Measurements from ENCODE around the gene TIMM10.
A peak's percentile ranks its signal among the peaks of the same experiment; 100 is the strongest.

Gene TIMM10

DNA sequence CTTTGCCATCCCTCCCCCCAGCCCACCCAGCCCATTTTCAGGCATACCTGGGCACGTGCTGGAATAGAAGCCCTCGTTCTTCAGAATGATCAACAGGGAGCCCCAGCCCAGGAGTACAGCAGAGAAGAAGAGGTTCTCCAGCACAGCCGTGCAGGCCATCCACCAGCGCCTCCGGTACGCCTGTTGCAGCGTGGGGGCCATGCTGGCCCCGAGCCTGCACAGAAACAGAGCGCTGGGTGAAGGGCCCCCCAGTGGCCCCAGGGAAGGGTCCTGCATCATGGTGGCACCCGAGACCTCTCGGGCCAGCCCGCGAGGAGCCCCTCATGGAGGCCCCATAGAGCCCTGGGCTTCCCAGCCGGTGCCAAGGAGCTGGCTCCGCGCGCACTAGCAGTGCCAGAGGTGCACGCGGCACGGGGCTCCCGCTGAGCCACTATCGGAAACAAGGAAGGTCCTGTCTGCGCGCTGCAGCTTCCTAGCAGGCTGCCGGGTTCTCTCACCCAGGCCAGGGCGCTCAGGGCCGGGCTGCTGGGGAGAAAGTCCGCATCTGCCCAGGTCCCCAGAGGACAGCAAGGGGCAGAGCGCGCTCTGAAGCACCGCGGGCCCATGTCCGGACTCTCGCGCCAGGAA lies 16.5 kb downstream of the TIMM10 start:
- H3K4me1 ChIP-seq (ENCODE audit: control insufficient read depth, low read length) = peaks cover 47% of the 10 kb centered on the region
- peaks cover 6% of the 10 kb centered on the region; the same call in 1 of the 2 replicates for H3F3A ChIP-seq (ENCODE audit: control insufficient read depth, insufficient read depth)
- H3K79me2 ChIP-seq (ENCODE audit: control insufficient read depth, low read length) = peaks cover 40% of the 10 kb centered on the region
- H4K20me1 ChIP-seq (ENCODE audit: control insufficient read depth, insufficient read depth, low read depth, low read length) = no peaks in the 10 kb centered on the region
- no peaks in the 10 kb centered on the region for H3K27me3 ChIP-seq (ENCODE audit: control insufficient read depth, low read length)
- no peaks in the 10 kb centered on the region for H3K9me3 ChIP-seq (ENCODE audit: control insufficient read depth, insufficient read depth, low read length)
- no peaks in the 10 kb centered on the region for H3K9me2 ChIP-seq (replicated peaks; ENCODE audit: control insufficient read depth, low read length)
- H3K4me2 ChIP-seq (ENCODE audit: low read length) = peak overlapping the region; percentile 73
- peak overlapping the region; percentile 79 for H3K4me3 ChIP-seq (ENCODE audit: low read length)
- peak overlapping the region; percentile 68 for H3K27ac ChIP-seq (ENCODE audit: low read depth, low read length)
- no peak for TF ChIP-seq EZH2phosphoT487 (IDR thresholded peaks at IDR 0.05; ENCODE audit: borderline replicate concordance, low read length)
- TF ChIP-seq, protein P1, sequence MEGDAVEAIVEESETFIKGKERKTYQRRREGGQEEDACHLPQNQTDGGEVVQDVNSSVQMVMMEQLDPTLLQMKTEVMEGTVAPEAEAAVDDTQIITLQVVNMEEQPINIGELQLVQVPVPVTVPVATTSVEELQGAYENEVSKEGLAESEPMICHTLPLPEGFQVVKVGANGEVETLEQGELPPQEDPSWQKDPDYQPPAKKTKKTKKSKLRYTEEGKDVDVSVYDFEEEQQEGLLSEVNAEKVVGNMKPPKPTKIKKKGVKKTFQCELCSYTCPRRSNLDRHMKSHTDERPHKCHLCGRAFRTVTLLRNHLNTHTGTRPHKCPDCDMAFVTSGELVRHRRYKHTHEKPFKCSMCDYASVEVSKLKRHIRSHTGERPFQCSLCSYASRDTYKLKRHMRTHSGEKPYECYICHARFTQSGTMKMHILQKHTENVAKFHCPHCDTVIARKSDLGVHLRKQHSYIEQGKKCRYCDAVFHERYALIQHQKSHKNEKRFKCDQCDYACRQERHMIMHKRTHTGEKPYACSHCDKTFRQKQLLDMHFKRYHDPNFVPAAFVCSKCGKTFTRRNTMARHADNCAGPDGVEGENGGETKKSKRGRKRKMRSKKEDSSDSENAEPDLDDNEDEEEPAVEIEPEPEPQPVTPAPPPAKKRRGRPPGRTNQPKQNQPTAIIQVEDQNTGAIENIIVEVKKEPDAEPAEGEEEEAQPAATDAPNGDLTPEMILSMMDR (IDR thresholded peaks at IDR 0.05; ENCODE audit: low read depth, low read length, poor library complexity, severe bottlenecking) = no peak
- peaks cover 14% of the 10 kb centered on the region for H3K36me3 ChIP-seq (ENCODE audit: control insufficient read depth, low read length)

DNA sequence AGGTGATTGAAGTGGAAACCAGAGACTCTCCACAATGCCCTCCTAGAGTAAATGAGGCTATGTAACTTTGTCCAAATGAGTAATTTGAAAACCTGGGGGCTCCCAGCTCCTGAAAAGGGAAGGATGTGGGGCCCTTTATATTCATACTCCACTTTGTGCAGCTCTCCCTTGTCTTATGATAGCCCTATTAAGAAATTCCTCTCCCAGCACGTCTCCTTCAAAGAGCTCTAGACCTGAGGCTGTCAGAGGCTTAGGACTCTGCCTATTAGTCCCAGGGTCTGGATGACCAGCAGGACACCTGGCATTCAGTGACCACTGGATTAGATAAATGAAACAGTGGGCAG lies 17.1 kb downstream of the TIMM10 start:
- H3K79me2 ChIP-seq (ENCODE audit: control insufficient read depth, low read length) = peaks cover 42% of the 10 kb centered on the region

GRCh38 chr11:57512646-57513451 lies 17.7 kb downstream of the TIMM10 start:
- peaks cover 6% of the 10 kb centered on the region; the same call in 1 of the 2 replicates for H3F3A ChIP-seq (ENCODE audit: control insufficient read depth, insufficient read depth)
- H3K79me2 ChIP-seq (ENCODE audit: control insufficient read depth, low read length) = peaks cover 45% of the 10 kb centered on the region
- no peak for TF ChIP-seq EZH2phosphoT487 (IDR thresholded peaks at IDR 0.05; ENCODE audit: borderline replicate concordance, low read length)
- TF ChIP-seq, protein P1 (IDR thresholded peaks at IDR 0.05; ENCODE audit: low read depth, low read length, poor library complexity, severe bottlenecking) = no peak
- H3K36me3 ChIP-seq (ENCODE audit: control insufficient read depth, low read length) = peaks cover 14% of the 10 kb centered on the region
- no peaks in the 10 kb centered on the region for H3K9me3 ChIP-seq (ENCODE audit: control insufficient read depth, insufficient read depth, low read length)
- H3K4me3 ChIP-seq (ENCODE audit: low read length) = peak overlapping the region; percentile 79
- peaks cover 44% of the 10 kb centered on the region for H3K4me1 ChIP-seq (ENCODE audit: control insufficient read depth, low read length)
- no peaks in the 10 kb centered on the region for H3K27me3 ChIP-seq (ENCODE audit: control insufficient read depth, low read length)
- no peaks in the 10 kb centered on the region for H4K20me1 ChIP-seq (ENCODE audit: control insufficient read depth, insufficient read depth, low read depth, low read length)
- peak overlapping the region; percentile 73 for H3K4me2 ChIP-seq (ENCODE audit: low read length)
- H3K27ac ChIP-seq (ENCODE audit: low read depth, low read length) = peak overlapping the region; percentile 68
- H3K9me2 ChIP-seq (replicated peaks; ENCODE audit: control insufficient read depth, low read length) = no peaks in the 10 kb centered on the region

More for the DNA sequence above, 17.1 kb downstream of the TIMM10 start:
- Histone ChIP-seq H3K4me2 (ENCODE audit: low read length) (peak overlapping the region; percentile 73), H3K27me3 (ENCODE audit: control insufficient read depth, low read length) (no peaks in the 10 kb centered on the region), H3K9me3 (ENCODE audit: control insufficient read depth, insufficient read depth, low read length) (no peaks in the 10 kb centered on the region), H3K4me1 (ENCODE audit: control insufficient read depth, low read length) (peaks cover 44% of the 10 kb centered on the region), H3K9me2 (replicated peaks; ENCODE audit: control insufficient read depth, low read length) (no peaks in the 10 kb centered on the region), H3K4me3 (ENCODE audit: low read length) (peak overlapping the region; percentile 79), H3K27ac (ENCODE audit: low read depth, low read length) (peak overlapping the region; percentile 68), H4K20me1 (ENCODE audit: control insufficient read depth, insufficient read depth, low read depth, low read length) (no peaks in the 10 kb centered on the region), H3F3A (ENCODE audit: control insufficient read depth, insufficient read depth) (peaks cover 6% of the 10 kb centered on the region; the same call in 1 of the 2 replicates), H3K36me3 (ENCODE audit: control insufficient read depth, low read length) (peaks cover 14% of the 10 kb centered on the region)
- no peak for TF ChIP-seq EZH2phosphoT487 (IDR thresholded peaks at IDR 0.05; ENCODE audit: borderline replicate concordance, low read length)
- TF ChIP-seq, protein P1 (IDR thresholded peaks at IDR 0.05; ENCODE audit: low read depth, low read length, poor library complexity, severe bottlenecking) = no peak
